HepG2 (cell line): ENCODE measurements around the gene TMC8. TPM values are rescaled to one million over a fixed set of nuclear protein-coding genes. Genes with fewer than 3 reads are reported as not detected.

Source experiments
- AFF4 ChIP-seq: sonication (generic); formaldehyde crosslinking; IDR thresholded peaks from 2 replicates; pipeline ENCODE4 v1.4.0; 2020; ENCODE audit warnings: missing genetic modification reagents
- ATF7 ChIP-seq, 2 experiments: fragments of 450-650 bp in 1 of 2; sonication (generic) in 1 of 2; formaldehyde crosslinking in 1 of 2; IDR thresholded peaks; 2 replicates each; pipeline versions ENCODE4 v1.4.0 to v1.6.1; 2016 to 2020; ENCODE audit warnings: antibody characterized with exemption in 1 of 2, mild to moderate bottlenecking in 1 of 2, missing genetic modification reagents in 1 of 2
- DBP ChIP-seq: sonication (generic); formaldehyde crosslinking; IDR thresholded peaks from 2 replicates; pipeline ENCODE4 v1.4.0; 2020; ENCODE audit warnings: missing genetic modification reagents; ENCODE audit errors: not compliant biosample characterization
- ERF ChIP-seq: IDR thresholded peaks from 2 replicates; pipeline ENCODE4 v1.6.1; 2018; ENCODE audit warnings: missing biosample characterization, missing genetic modification reagents
- TCF7 ChIP-seq: sonication (generic); IDR thresholded peaks from 2 replicates; pipeline ENCODE4 v1.6.1; 2016; ENCODE audit warnings: antibody characterized with exemption, low read depth
- THAP7 ChIP-seq: sonication (generic); formaldehyde crosslinking; IDR thresholded peaks from 2 replicates; pipeline ENCODE4 v1.8.1; 2023; ENCODE audit warnings: mild to moderate bottlenecking, missing genetic modification reagents
- WIZ ChIP-seq: sonication (generic); formaldehyde crosslinking; IDR thresholded peaks from 2 replicates; pipeline ENCODE4 v1.5.1; 2020; ENCODE audit warnings: mild to moderate bottlenecking, missing genetic modification reagents
- ZBTB2 ChIP-seq: sonication (generic); formaldehyde crosslinking; IDR thresholded peaks from 2 replicates; pipeline ENCODE4 v1.8.0; 2022; ENCODE audit warnings: low read depth, missing genetic modification reagents
- ZBTB20 ChIP-seq: sonication (generic); formaldehyde crosslinking; IDR thresholded peaks from 2 replicates; pipeline ENCODE4 v1.8.1; 2023; ENCODE audit warnings: missing genetic modification reagents, low read depth, mild to moderate bottlenecking, borderline replicate concordance
- ZMAT3 ChIP-seq: sonication (generic); formaldehyde crosslinking; conservative IDR thresholded peaks from 2 replicates; pipeline ENCODE4 v1.7.0; 2021; ENCODE audit warnings: missing genetic modification reagents
- ZNF142 ChIP-seq: sonication (generic); formaldehyde crosslinking; IDR thresholded peaks from 2 replicates; pipeline ENCODE4 v1.4.0; 2020; ENCODE audit warnings: missing genetic modification reagents
- ZNF160 ChIP-seq: sonication (generic); formaldehyde crosslinking; IDR thresholded peaks from 2 replicates; pipeline ENCODE4 v1.8.0; 2022; ENCODE audit warnings: mild to moderate bottlenecking, inconsistent platforms, missing genetic modification reagents
- ZNF296 ChIP-seq: sonication (generic); formaldehyde crosslinking; conservative IDR thresholded peaks from 2 replicates; pipeline ENCODE4 v1.5.0; 2020; ENCODE audit warnings: mild to moderate bottlenecking, missing genetic modification reagents
- ZNF839 ChIP-seq: sonication (generic); formaldehyde crosslinking; IDR thresholded peaks from 2 replicates; pipeline ENCODE4 v1.4.0; 2020; ENCODE audit warnings: missing genetic modification reagents, mild to moderate bottlenecking, borderline replicate concordance
- ZSCAN9 ChIP-seq: IDR thresholded peaks from 2 replicates; pipeline ENCODE4 v1.6.1; 2016; ENCODE audit warnings: borderline replicate concordance
- polyA plus RNA-seq, 8 experiments: library from polyadenylated mRNA; depleted of rRNA in 3 of 8; stranded (reverse) in 7 of 8; unstranded in 1 of 8; fragments of >200 nt; fragmentation: Illumina TruSeq in 4 of 8; extraction: Trizol in 4 of 8; gene quantifications; 2 replicates each; pipeline versions ENCODE4 v1.2.1 to v1.2.3, GENCODE V29; 2011 to 2016; ENCODE audit warnings: low read depth in 4 of 8, missing spikeins in 1 of 8, mixed read lengths in 1 of 8; ENCODE audit not compliant: insufficient read depth in 1 of 8
- total RNA-seq, 5 experiments: library from RNA; depleted of rRNA; stranded (reverse); fragments of >200 nt; fragmentation: Illumina TruSeq; extraction: Trizol; gene quantifications; 2 replicates each; pipeline ENCODE4 v1.2.3, GENCODE V29; 2016; ENCODE audit warnings: low read depth in 1 of 5

TMC8 gene
- total and polyA plus RNA-seq, 2 of the 13 experiments (the other 11 are each of a cell fraction or from before 2014, with no cell fraction given), result 0.53 to 7.8 TPM

GRCh38 chr17:78148286-78149016 lies 17.9 kb downstream of the TMC8 start (continued):
- TF ChIP-seq DBP (CRISPR knock-in tag), result peak; percentile 89
- TF ChIP-seq ZBTB20 (CRISPR knock-in tag), result peak; percentile 72; the same call in 1 of the 2 replicates
- TF ChIP-seq ZSCAN9 (CRISPR knock-in tag), result no peak
- TF ChIP-seq ZMAT3 (CRISPR knock-in tag), result no peak
- no peak for TF ChIP-seq ZNF142 (CRISPR knock-in tag)
- TF ChIP-seq WIZ (CRISPR knock-in tag), result 0 out of 2 replicates have a peak, but pooled peaks have one; percentile 30
- peak; percentile 68; the same call in 1 of the 2 replicates for TF ChIP-seq ERF (CRISPR knock-in tag)
- TF ChIP-seq ZNF839 (CRISPR knock-in tag), result no peak
- no peak for TF ChIP-seq THAP7 (CRISPR knock-in tag)
- TF ChIP-seq AFF4 (CRISPR knock-in tag), result no peak
- TF ChIP-seq TCF7, result peak; percentile 25; the same call in 1 of the 2 replicates
- TF ChIP-seq ZBTB2 (CRISPR knock-in tag), result no peak
- peak; percentile 34; the same call in 1 of the 2 replicates for TF ChIP-seq ATF7 (IDR thresholded peaks at IDR 0.05)
- TF ChIP-seq ATF7 (CRISPR knock-in tag; IDR thresholded peaks at IDR 0.05), result peak; percentile 90
- 0 out of 2 replicates have a peak, but pooled peaks have one; percentile 38 for TF ChIP-seq ZNF296 (CRISPR knock-in tag)
- no peak for TF ChIP-seq ZNF160 (CRISPR knock-in tag)
